GM10248 (cell line): ENCODE measurements around the gene MED27.

Experiments used
- CTCF ChIA-PET: fragments of 300-600 bp; sonication (Branson Sonifier 250); formaldehyde crosslinking; extraction: SDS; loops from one replicate; lab custom pipeline; 2021; ENCODE audit warnings: antibody characterized with exemption; lab: Yijun Ruan, JAX
- POLR2A ChIA-PET: fragments of 350-650 bp; sonication (Branson Sonifier 250); formaldehyde crosslinking; extraction: SDS; loops from one replicate; lab custom pipeline; 2020; ENCODE audit warnings: antibody characterized with exemption; lab: Yijun Ruan, JAX
- DNase-seq: peaks from one replicate; pipeline ENCODE4 v3.0.0; 2012; ENCODE audit errors: extremely low spot score
- TF ChIP-seq, protein P1 (sequence below): IDR thresholded peaks from 2 replicates; pipeline ENCODE4 v1.5.1; 2012; ENCODE audit warnings: mild to moderate bottlenecking, low read depth; ENCODE audit errors: extremely low read depth, missing control alignments, control extremely low read depth

Gene MED27

GRCh38 chr9:132001567-132001966 is 78.1 kb downstream of the MED27 start:
- TF ChIP-seq, protein P1, sequence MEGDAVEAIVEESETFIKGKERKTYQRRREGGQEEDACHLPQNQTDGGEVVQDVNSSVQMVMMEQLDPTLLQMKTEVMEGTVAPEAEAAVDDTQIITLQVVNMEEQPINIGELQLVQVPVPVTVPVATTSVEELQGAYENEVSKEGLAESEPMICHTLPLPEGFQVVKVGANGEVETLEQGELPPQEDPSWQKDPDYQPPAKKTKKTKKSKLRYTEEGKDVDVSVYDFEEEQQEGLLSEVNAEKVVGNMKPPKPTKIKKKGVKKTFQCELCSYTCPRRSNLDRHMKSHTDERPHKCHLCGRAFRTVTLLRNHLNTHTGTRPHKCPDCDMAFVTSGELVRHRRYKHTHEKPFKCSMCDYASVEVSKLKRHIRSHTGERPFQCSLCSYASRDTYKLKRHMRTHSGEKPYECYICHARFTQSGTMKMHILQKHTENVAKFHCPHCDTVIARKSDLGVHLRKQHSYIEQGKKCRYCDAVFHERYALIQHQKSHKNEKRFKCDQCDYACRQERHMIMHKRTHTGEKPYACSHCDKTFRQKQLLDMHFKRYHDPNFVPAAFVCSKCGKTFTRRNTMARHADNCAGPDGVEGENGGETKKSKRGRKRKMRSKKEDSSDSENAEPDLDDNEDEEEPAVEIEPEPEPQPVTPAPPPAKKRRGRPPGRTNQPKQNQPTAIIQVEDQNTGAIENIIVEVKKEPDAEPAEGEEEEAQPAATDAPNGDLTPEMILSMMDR, result no peak
- CTCF ChIA-PET, result interaction anchor here (0.9 to 2.1 kb wide), 3 partner anchors 8 to 27 kb away, joined by 3 to 8 read pairs (median 4); no protein-coding TSS in a partner anchor
- DNase-seq, result no peak
- POLR2A ChIA-PET, result no interaction called here

- TF ChIP-seq, protein P1, result no peak
- POLR2A ChIA-PET, result no interaction called here
- no peak for DNase-seq
- CTCF ChIA-PET, result interaction anchor here (2.1 kb wide), 1 partner anchor 15 kb away, joined by 8 read pairs; no protein-coding TSS in a partner anchor
Observed at GRCh38 chr9:132000659-132001058, 79.0 kb downstream of the MED27 start.

DNA sequence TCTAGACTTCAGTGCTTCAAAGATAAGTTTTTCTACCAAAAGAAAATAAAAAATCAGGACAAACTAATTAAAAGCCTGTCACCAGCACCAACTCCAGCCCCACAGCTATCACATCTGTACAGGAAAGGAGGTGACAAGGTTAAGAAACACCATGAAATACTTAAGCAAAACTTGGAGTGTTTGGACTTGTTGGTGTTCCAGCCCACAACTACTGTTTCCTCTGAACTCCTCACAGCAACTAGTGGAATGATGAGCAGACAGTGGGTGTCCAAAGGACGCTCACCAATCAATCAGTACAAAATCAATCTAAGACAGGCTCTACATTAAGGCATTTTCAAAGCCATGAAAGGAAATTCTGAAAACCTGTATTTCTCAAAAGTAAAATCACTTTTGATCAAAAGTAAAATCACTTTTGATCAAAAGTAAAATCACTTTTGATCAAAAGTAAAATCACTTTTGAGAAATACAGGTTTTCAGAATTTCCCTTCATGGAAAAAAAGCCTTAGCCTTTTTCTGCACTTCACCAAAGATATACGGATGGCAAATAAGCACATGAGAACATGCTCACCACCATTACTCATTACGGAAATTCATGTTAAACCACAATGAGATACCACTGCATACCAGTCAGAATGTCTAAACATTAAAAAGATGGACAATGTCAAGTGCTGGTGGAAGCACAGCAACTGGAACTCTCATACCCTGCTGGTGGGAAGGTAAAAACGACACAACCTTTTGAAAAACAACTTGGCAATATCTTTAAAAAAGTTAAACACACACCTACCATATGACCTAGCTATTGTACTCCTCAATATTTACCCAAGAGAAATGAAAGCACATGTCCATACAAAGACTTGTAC is 79.7 kb downstream of the MED27 start:
- POLR2A ChIA-PET, result no interaction called here
- TF ChIP-seq, protein P1, result no peak
- no peak for DNase-seq
- CTCF ChIA-PET, result interaction anchor here (1.2 to 2.1 kb wide), 2 partner anchors 16 kb away, joined by 3 to 8 read pairs; no protein-coding TSS in a partner anchor

DNA sequence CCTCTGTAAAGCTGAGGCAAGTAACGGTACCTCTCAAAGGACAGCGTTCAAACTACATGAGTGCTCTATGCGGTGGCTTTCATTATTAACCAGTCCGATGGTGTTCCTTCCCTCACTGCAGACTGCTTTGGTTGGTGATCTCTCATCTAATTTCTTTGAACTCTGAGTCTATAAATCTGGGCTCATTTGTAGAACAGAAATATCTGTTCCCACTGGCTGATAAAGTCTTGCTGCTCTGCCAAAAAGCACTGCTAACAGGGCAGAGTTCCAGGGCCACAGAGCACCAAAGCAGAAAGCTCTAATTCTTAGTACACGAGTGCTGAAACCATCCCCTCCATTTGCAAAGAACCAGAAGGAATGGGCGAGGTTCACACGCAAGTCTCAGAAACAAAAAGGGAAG is 81.9 kb downstream of the MED27 start:
- ChIA-PET POLR2A (no interaction called here), CTCF (no interaction called here)
- TF ChIP-seq, protein P1, result no peak
- no peak for DNase-seq

DNA sequence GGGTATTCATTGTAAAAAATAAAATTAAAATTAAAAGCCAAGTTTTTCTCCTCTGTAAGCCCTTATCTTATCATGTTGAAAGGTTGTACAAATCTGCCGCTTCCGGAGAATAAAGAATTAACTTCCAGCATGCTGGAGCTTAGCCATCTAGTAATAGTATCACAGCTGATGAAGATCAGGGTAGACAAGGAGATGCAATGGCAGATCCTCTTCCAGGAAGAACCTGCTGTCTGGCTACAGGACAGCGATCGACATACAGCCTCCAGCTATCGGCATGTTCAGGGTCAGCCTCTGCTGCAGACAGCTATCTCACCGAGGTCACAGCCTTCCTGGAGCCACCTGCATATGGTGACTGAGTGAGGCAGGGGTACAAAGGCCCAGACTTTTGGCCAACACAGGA is 82.6 kb downstream of the MED27 start:
- TF ChIP-seq, protein P1, result no peak
- no peak for DNase-seq
- CTCF ChIA-PET, result no interaction called here
- POLR2A ChIA-PET, result no interaction called here

- ChIA-PET CTCF (no interaction called here), POLR2A (no interaction called here)
- TF ChIP-seq, protein P1, result no peak
- no peak for DNase-seq
Observed at GRCh38 chr9:131995382-131995781, 84.3 kb downstream of the MED27 start.
